ENCODE data around the gene CUX1.

DNA sequence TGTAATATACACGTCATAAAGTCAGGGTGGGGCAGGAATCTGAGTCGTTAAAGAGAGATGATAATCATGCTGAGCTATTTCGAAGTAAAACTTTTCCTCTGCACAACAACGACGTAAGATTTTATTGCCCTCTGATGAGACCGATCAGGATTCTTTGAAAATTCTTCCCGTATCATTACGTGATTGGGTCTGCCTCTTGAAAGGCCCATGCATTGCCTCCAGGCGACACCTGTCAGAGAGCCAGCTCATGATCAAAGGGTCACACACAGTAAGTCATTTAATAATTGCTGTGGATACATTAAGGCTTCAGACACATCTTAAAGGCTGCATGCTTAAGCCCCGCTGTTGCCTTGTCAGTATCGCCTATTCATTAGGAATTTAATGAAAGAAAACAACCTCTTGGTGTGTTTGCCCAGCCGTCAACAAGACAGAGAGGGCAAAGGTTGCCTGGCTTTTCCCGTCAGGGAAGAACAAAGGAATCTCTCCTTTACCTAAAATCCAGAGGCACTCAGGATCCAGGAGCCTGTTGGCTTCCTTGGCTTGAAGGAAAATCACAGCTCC lies 280.3 kb downstream of the CUX1 start:
- TF ChIP-seq EP300 (IDR thresholded peaks at IDR 0.05; ENCODE audit: borderline replicate concordance), result no peak
- no peak for TF ChIP-seq NFIC (IDR thresholded peaks at IDR 0.05)
- no peak for TF ChIP-seq RAD21 (IDR thresholded peaks at IDR 0.05; ENCODE audit: low read depth)
- TF ChIP-seq FOXM1 (IDR thresholded peaks at IDR 0.05; ENCODE audit: borderline replicate concordance, low read depth), result no peak
- TF ChIP-seq, protein P1, sequence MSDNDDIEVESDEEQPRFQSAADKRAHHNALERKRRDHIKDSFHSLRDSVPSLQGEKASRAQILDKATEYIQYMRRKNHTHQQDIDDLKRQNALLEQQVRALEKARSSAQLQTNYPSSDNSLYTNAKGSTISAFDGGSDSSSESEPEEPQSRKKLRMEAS (IDR thresholded peaks at IDR 0.05), result no peak
- TF ChIP-seq TAF1 (IDR thresholded peaks at IDR 0.05; ENCODE audit: low read depth), result no peak
- TF ChIP-seq, protein P2, sequence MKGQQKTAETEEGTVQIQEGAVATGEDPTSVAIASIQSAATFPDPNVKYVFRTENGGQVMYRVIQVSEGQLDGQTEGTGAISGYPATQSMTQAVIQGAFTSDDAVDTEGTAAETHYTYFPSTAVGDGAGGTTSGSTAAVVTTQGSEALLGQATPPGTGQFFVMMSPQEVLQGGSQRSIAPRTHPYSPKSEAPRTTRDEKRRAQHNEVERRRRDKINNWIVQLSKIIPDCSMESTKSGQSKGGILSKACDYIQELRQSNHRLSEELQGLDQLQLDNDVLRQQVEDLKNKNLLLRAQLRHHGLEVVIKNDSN (IDR thresholded peaks at IDR 0.05), result no peak
- TF ChIP-seq TEAD4 (IDR thresholded peaks at IDR 0.05), result no peak
- TF ChIP-seq YY1 (IDR thresholded peaks at IDR 0.05; ENCODE audit: low read depth), result no peak
